Measurements from ENCODE around the gene TTBK2. TPM values are rescaled to one million over a fixed set of nuclear protein-coding genes. Genes with fewer than 3 reads are reported as not detected.

The TTBK2 gene
- polyA plus RNA-seq, 3 donors, result 3.7 to 9.0 (median 5.7) TPM

DNA sequence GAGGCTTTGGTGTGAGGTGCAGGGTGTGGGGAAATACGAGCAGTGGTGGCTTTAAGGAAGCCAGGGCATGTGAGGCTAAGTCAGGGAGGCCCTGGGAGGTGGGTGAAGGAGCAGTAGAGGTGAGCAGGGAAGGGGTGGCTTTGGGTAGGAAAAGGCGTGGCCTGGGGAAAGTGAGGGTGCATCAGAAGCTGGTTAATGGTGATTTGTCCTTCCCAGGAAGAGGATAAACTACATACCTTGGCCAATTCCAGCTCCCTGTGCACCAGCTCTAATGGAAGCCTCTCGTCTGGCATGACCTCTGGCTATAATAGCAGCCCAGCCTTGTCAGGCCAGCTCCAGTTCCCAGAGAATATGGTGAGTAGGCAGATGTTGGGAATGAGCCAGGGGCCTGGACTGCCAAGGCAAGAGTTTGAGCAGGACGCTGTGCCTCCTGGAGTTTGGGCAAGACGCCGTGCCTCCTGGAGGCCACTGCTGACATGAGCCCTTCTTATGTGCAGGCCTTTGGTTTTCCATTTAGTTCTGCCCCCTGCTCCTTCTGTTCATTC lies 225.0 kb downstream of the TTBK2 start:
- H3K4me1 ChIP-seq (ENCODE audit: control insufficient read depth in 1 of 2, insufficient read depth in 2 of 2, low read length in 2 of 2), result no peaks in the 10 kb centered on the region
- no peaks in the 10 kb centered on the region for H3K4me1 Mint-ChIP-seq
- H3K4me3 ChIP-seq (replicated peaks in 1 of 3; ENCODE audit: low read depth in 2 of 3, low read length in 3 of 3), result no peak overlapping the region
- no peak overlapping the region for H3K4me2 ChIP-seq (replicated peaks; ENCODE audit: extremely low read depth, low read length, poor library complexity, severe bottlenecking)
- 90% methylated on average over 2 of the region's 6 CpGs for WGBS (ENCODE audit: insufficient coverage)
- H3K27me3 ChIP-seq (ENCODE audit: control insufficient read depth in 2 of 2, insufficient read depth in 2 of 2, low read length in 2 of 2), result no peaks in the 10 kb centered on the region
- H3K79me2 ChIP-seq (ENCODE audit: insufficient read depth, low read length), result no peaks in the 10 kb centered on the region
- no peaks in the 10 kb centered on the region for H3K36me3 ChIP-seq (replicated peaks in 1 of 2; ENCODE audit: control insufficient read depth in 1 of 2, insufficient read depth in 2 of 2, low read length in 2 of 2)
- no peaks in the 10 kb centered on the region for H3K36me3 Mint-ChIP-seq
- no peaks in the 10 kb centered on the region for H3K9me3 ChIP-seq (replicated peaks in 1 of 2; ENCODE audit: control insufficient read depth in 1 of 2, insufficient read depth in 1 of 2, low read length in 2 of 2)
- peaks cover 0 to 3% (median 0%) of the 10 kb centered on the region in 3 donors for H3K27me3 Mint-ChIP-seq (ENCODE audit: low read depth in 3 of 3)
- no peak for DNase-seq
- TF ChIP-seq, protein P1, sequence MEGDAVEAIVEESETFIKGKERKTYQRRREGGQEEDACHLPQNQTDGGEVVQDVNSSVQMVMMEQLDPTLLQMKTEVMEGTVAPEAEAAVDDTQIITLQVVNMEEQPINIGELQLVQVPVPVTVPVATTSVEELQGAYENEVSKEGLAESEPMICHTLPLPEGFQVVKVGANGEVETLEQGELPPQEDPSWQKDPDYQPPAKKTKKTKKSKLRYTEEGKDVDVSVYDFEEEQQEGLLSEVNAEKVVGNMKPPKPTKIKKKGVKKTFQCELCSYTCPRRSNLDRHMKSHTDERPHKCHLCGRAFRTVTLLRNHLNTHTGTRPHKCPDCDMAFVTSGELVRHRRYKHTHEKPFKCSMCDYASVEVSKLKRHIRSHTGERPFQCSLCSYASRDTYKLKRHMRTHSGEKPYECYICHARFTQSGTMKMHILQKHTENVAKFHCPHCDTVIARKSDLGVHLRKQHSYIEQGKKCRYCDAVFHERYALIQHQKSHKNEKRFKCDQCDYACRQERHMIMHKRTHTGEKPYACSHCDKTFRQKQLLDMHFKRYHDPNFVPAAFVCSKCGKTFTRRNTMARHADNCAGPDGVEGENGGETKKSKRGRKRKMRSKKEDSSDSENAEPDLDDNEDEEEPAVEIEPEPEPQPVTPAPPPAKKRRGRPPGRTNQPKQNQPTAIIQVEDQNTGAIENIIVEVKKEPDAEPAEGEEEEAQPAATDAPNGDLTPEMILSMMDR (IDR thresholded peaks at IDR 0.05), result no peak
- H4K20me1 ChIP-seq (ENCODE audit: insufficient read depth, low read length), result no peaks in the 10 kb centered on the region
- H3K4me3 Mint-ChIP-seq, result no peak overlapping the region
- H3K9me3 Mint-ChIP-seq, result no peaks in the 10 kb centered on the region
- intact Hi-C loops (cut with micrococcal nuclease), result no loop called here
- no peak overlapping the region for H2AFZ ChIP-seq (ENCODE audit: insufficient read depth, low read depth, low read length, poor library complexity, severe bottlenecking)
- no peak overlapping the region for H3K27ac ChIP-seq (ENCODE audit: low read depth in 1 of 2, low read length in 2 of 2)
- H3K27ac Mint-ChIP-seq, result no peak overlapping the region
- H3K9ac ChIP-seq (ENCODE audit: insufficient read depth, low read length, poor library complexity, severe bottlenecking), result no peak overlapping the region

DNA sequence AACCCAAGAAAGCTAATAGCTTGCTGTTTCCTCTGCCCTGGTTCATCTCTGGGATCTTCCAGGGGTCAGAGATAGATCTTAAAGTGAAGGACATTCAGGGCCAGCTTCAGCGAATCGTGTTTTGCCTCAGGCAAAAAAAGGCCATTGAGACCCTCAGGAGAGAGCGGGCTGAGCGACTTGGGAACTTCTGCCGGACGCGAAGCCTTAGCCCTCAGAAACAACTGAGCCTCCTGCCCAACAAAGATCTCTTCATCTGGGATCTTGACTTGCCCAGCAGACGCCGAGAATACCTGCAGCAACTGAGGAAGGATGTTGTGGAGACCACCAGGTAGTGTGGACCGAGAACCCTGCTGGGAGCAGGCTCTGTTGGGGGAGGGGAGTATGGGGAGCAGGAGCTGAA lies 226.2 kb downstream of the TTBK2 start:
- intact Hi-C loops (cut with micrococcal nuclease), result no loop called here
- H3K27ac ChIP-seq (ENCODE audit: low read depth in 1 of 2, low read length in 2 of 2), result no peak overlapping the region
- no peaks in the 10 kb centered on the region for H4K20me1 ChIP-seq (ENCODE audit: insufficient read depth, low read length)
- H3K27me3 ChIP-seq (ENCODE audit: control insufficient read depth in 2 of 2, insufficient read depth in 2 of 2, low read length in 2 of 2), result no peaks in the 10 kb centered on the region
- Mint-ChIP-seq H3K36me3 (no peaks in the 10 kb centered on the region), H3K27ac (no peak overlapping the region), H3K4me3 (no peak overlapping the region), H3K4me1 (no peaks in the 10 kb centered on the region), H3K27me3 (ENCODE audit: low read depth in 3 of 3) (peaks cover 0 to 3% (median 0%) of the 10 kb centered on the region in 3 donors), H3K9me3 (no peaks in the 10 kb centered on the region)
- no peak overlapping the region for H3K4me3 ChIP-seq (replicated peaks in 1 of 3; ENCODE audit: low read depth in 2 of 3, low read length in 3 of 3)
- no peaks in the 10 kb centered on the region for H3K79me2 ChIP-seq (ENCODE audit: insufficient read depth, low read length)
- no peak overlapping the region for H2AFZ ChIP-seq (ENCODE audit: insufficient read depth, low read depth, low read length, poor library complexity, severe bottlenecking)
- 94% methylated on average over 10 of the region's 10 CpGs for WGBS (ENCODE audit: insufficient coverage)
- no peaks in the 10 kb centered on the region for H3K9me3 ChIP-seq (replicated peaks in 1 of 2; ENCODE audit: control insufficient read depth in 1 of 2, insufficient read depth in 1 of 2, low read length in 2 of 2)
- TF ChIP-seq, protein P1 (IDR thresholded peaks at IDR 0.05), result no peak
- no peak for DNase-seq
- no peaks in the 10 kb centered on the region for H3K36me3 ChIP-seq (replicated peaks in 1 of 2; ENCODE audit: control insufficient read depth in 1 of 2, insufficient read depth in 2 of 2, low read length in 2 of 2)
- H3K4me2 ChIP-seq (replicated peaks; ENCODE audit: extremely low read depth, low read length, poor library complexity, severe bottlenecking), result no peak overlapping the region
- no peaks in the 10 kb centered on the region for H3K4me1 ChIP-seq (ENCODE audit: control insufficient read depth in 1 of 2, insufficient read depth in 2 of 2, low read length in 2 of 2)
- H3K9ac ChIP-seq (ENCODE audit: insufficient read depth, low read length, poor library complexity, severe bottlenecking), result no peak overlapping the region
